ENCODE results near the gene KBTBD2.
"Not testable (repeated sequence)": the region's sequence is repeated elsewhere in the genome, so short reads cannot be mapped to it uniquely, and the experiment has no call there.

KBTBD2 gene

GRCh38 chr7:32855837-32856775, 35.5 kb downstream of the KBTBD2 start:
- not testable (repeated sequence) for H2AFZ ChIP-seq (ENCODE audit: low read length, unreplicated experiment); H3K27ac ChIP-seq (ENCODE audit: low read depth, low read length); H3K27me3 ChIP-seq (ENCODE audit: insufficient read depth, low read length); H3K36me3 ChIP-seq (ENCODE audit: insufficient read depth, low read length); H3K4me1 ChIP-seq (ENCODE audit: control insufficient read depth, insufficient read depth, low read length, unreplicated experiment); H3K4me3 ChIP-seq (ENCODE audit: low read depth, low read length); H3K79me2 ChIP-seq (ENCODE audit: control insufficient read depth, insufficient read depth, low read length, unreplicated experiment)

- not testable (repeated sequence) for H3K4me1 ChIP-seq (ENCODE audit: control insufficient read depth, insufficient read depth, low read length, unreplicated experiment); H2AFZ ChIP-seq (ENCODE audit: low read length, unreplicated experiment); H3K27ac ChIP-seq (ENCODE audit: low read depth, low read length); H3K4me3 ChIP-seq (ENCODE audit: low read depth, low read length); H3K36me3 ChIP-seq (ENCODE audit: insufficient read depth, low read length); H3K27me3 ChIP-seq (ENCODE audit: insufficient read depth, low read length); H3K79me2 ChIP-seq (ENCODE audit: control insufficient read depth, insufficient read depth, low read length, unreplicated experiment)
Measured at GRCh38 chr7:32850654-32851053, 40.9 kb downstream of the KBTBD2 start.

GRCh38 chr7:32848655-32849054, 42.9 kb downstream of the KBTBD2 start:
- H3K36me3 ChIP-seq (ENCODE audit: insufficient read depth, low read length); H3K4me3 ChIP-seq (ENCODE audit: low read depth, low read length); H2AFZ ChIP-seq (ENCODE audit: low read length, unreplicated experiment); H3K4me1 ChIP-seq (ENCODE audit: control insufficient read depth, insufficient read depth, low read length, unreplicated experiment); H3K27me3 ChIP-seq (ENCODE audit: insufficient read depth, low read length); H3K27ac ChIP-seq (ENCODE audit: low read depth, low read length); H3K79me2 ChIP-seq (ENCODE audit: control insufficient read depth, insufficient read depth, low read length, unreplicated experiment): not testable (repeated sequence)

GRCh38 chr7:32846630-32847225, 44.8 kb downstream of the KBTBD2 start:
- Histone ChIP-seq H3K27me3 (ENCODE audit: insufficient read depth, low read length) (no peaks in the 10 kb centered on the region), H2AFZ (ENCODE audit: low read length, unreplicated experiment) (peak overlapping the region; percentile 80), H3K36me3 (ENCODE audit: insufficient read depth, low read length) (no peaks in the 10 kb centered on the region), H3K4me1 (ENCODE audit: control insufficient read depth, insufficient read depth, low read length, unreplicated experiment) (no peaks in the 10 kb centered on the region), H3K27ac (ENCODE audit: low read depth, low read length) (no peak overlapping the region), H3K79me2 (ENCODE audit: control insufficient read depth, insufficient read depth, low read length, unreplicated experiment) (no peaks in the 10 kb centered on the region), H3K4me3 (ENCODE audit: low read depth, low read length) (no peak overlapping the region)

GRCh38 chr7:32844748-32845147, 46.8 kb downstream of the KBTBD2 start:
- not testable (repeated sequence) for H2AFZ ChIP-seq (ENCODE audit: low read length, unreplicated experiment); H3K27ac ChIP-seq (ENCODE audit: low read depth, low read length)

GRCh38 chr7:32843763-32844162, 47.8 kb downstream of the KBTBD2 start:
- not testable (repeated sequence) for H3K27ac ChIP-seq (ENCODE audit: low read depth, low read length); H3K4me3 ChIP-seq (ENCODE audit: low read depth, low read length); H3K4me1 ChIP-seq (ENCODE audit: control insufficient read depth, insufficient read depth, low read length, unreplicated experiment); H3K79me2 ChIP-seq (ENCODE audit: control insufficient read depth, insufficient read depth, low read length, unreplicated experiment); H2AFZ ChIP-seq (ENCODE audit: low read length, unreplicated experiment); H3K27me3 ChIP-seq (ENCODE audit: insufficient read depth, low read length); H3K36me3 ChIP-seq (ENCODE audit: insufficient read depth, low read length)

More at GRCh38 chr7:32844748-32845147, 46.8 kb downstream of the KBTBD2 start:
- H3K4me3 ChIP-seq (ENCODE audit: low read depth, low read length); H3K36me3 ChIP-seq (ENCODE audit: insufficient read depth, low read length); H3K79me2 ChIP-seq (ENCODE audit: control insufficient read depth, insufficient read depth, low read length, unreplicated experiment); H3K27me3 ChIP-seq (ENCODE audit: insufficient read depth, low read length); H3K4me1 ChIP-seq (ENCODE audit: control insufficient read depth, insufficient read depth, low read length, unreplicated experiment): not testable (repeated sequence)

GRCh38 chr7:32839846-32840245, 51.7 kb downstream of the KBTBD2 start:
- not testable (repeated sequence) for H3K4me1 ChIP-seq (ENCODE audit: control insufficient read depth, insufficient read depth, low read length, unreplicated experiment); H3K36me3 ChIP-seq (ENCODE audit: insufficient read depth, low read length); H2AFZ ChIP-seq (ENCODE audit: low read length, unreplicated experiment); H3K4me3 ChIP-seq (ENCODE audit: low read depth, low read length); H3K27ac ChIP-seq (ENCODE audit: low read depth, low read length); H3K79me2 ChIP-seq (ENCODE audit: control insufficient read depth, insufficient read depth, low read length, unreplicated experiment); H3K27me3 ChIP-seq (ENCODE audit: insufficient read depth, low read length)

- not testable (repeated sequence) for H3K27me3 ChIP-seq (ENCODE audit: insufficient read depth, low read length); H3K27ac ChIP-seq (ENCODE audit: low read depth, low read length); H3K36me3 ChIP-seq (ENCODE audit: insufficient read depth, low read length); H3K79me2 ChIP-seq (ENCODE audit: control insufficient read depth, insufficient read depth, low read length, unreplicated experiment); H2AFZ ChIP-seq (ENCODE audit: low read length, unreplicated experiment); H3K4me1 ChIP-seq (ENCODE audit: control insufficient read depth, insufficient read depth, low read length, unreplicated experiment); H3K4me3 ChIP-seq (ENCODE audit: low read depth, low read length)
Measured at GRCh38 chr7:32828996-32829752, 62.4 kb downstream of the KBTBD2 start.
